ENCODE data around the gene NKAIN4. TPM values are rescaled to one million over a fixed set of nuclear protein-coding genes. Genes with fewer than 3 reads are reported as not detected.

Gene NKAIN4
- total RNA-seq, 1 experiment from 2014 or later = not detected

GRCh38 chr20:63286781-63287696 lies 32.8 kb upstream of the NKAIN4 start:
- H3F3A ChIP-seq (ENCODE audit: insufficient read depth, low read depth) = peaks cover 5% of the 10 kb centered on the region; the same call in 1 of the 2 replicates
- ChIA-PET CTCF (no interaction called here), POLR2A (ENCODE audit: unreplicated experiment) (no interaction called here)
- no peak for DNase-seq
- BruUV-seq (replicated peaks) = no TSS peak
- no peaks in the 10 kb centered on the region for H3K4me1 ChIP-seq (replicated peaks; ENCODE audit: insufficient read depth)
- no peaks in the 10 kb centered on the region for H3K79me2 ChIP-seq (ENCODE audit: low read depth)
- H3K9me3 ChIP-seq (ENCODE audit: insufficient read depth, low read depth) = no peaks in the 10 kb centered on the region
- no peak overlapping the region for H3K4me3 ChIP-seq
- H4K20me1 ChIP-seq (ENCODE audit: insufficient read depth) = peaks cover 30% of the 10 kb centered on the region
- no peaks in the 10 kb centered on the region for H3K27me3 ChIP-seq (ENCODE audit: insufficient read depth, low read depth)
- TF ChIP-seq CTCF (conservative IDR thresholded peaks at IDR 0.05) (no peak), EZH2 (IDR thresholded peaks at IDR 0.05; ENCODE audit: low read depth) (no peak)
- intact Hi-C loops (cut with micrococcal nuclease; ENCODE audit: unreplicated experiment) = no loop called here
- no peak overlapping the region for H3K4me2 ChIP-seq
- no peak overlapping the region for H2AFZ ChIP-seq
- no peak overlapping the region for H3K27ac ChIP-seq
- no peaks in the 10 kb centered on the region for H3K9me2 ChIP-seq (ENCODE audit: insufficient read depth)
- no peaks in the 10 kb centered on the region for H3K36me3 ChIP-seq (ENCODE audit: low read depth)

GRCh38 chr20:63285636-63286615 lies 31.7 kb upstream of the NKAIN4 start:
- no peak for DNase-seq
- ChIA-PET CTCF (no interaction called here), POLR2A (ENCODE audit: unreplicated experiment) (no interaction called here)
- intact Hi-C loops (cut with micrococcal nuclease; ENCODE audit: unreplicated experiment) = no loop called here
- Histone ChIP-seq H3K79me2 (ENCODE audit: low read depth) (no peaks in the 10 kb centered on the region), H3K9me3 (ENCODE audit: insufficient read depth, low read depth) (no peaks in the 10 kb centered on the region), H3K36me3 (ENCODE audit: low read depth) (no peaks in the 10 kb centered on the region), H3K27me3 (ENCODE audit: insufficient read depth, low read depth) (no peaks in the 10 kb centered on the region), H3K27ac (no peak overlapping the region), H3K9me2 (ENCODE audit: insufficient read depth) (no peaks in the 10 kb centered on the region), H2AFZ (no peak overlapping the region), H3K4me1 (replicated peaks; ENCODE audit: insufficient read depth) (no peaks in the 10 kb centered on the region), H3K4me3 (no peak overlapping the region), H3K4me2 (no peak overlapping the region), H4K20me1 (ENCODE audit: insufficient read depth) (peaks cover 35% of the 10 kb centered on the region), H3F3A (ENCODE audit: insufficient read depth, low read depth) (peaks cover 5% of the 10 kb centered on the region; the same call in 1 of the 2 replicates)
- no peak for TF ChIP-seq CTCF (conservative IDR thresholded peaks at IDR 0.05)
- no peak for TF ChIP-seq EZH2 (IDR thresholded peaks at IDR 0.05; ENCODE audit: low read depth)
- no TSS peak for BruUV-seq (replicated peaks)

GRCh38 chr20:63284981-63285524 lies 30.8 kb upstream of the NKAIN4 start:
- ChIA-PET CTCF (no interaction called here), POLR2A (ENCODE audit: unreplicated experiment) (interaction anchor here (0.6 kb wide), 1 partner anchor 10 kb away, joined by 3 read pairs; no protein-coding TSS in a partner anchor)
- Histone ChIP-seq H3K4me2 (no peak overlapping the region), H3K9me3 (ENCODE audit: insufficient read depth, low read depth) (no peaks in the 10 kb centered on the region), H3K27me3 (ENCODE audit: insufficient read depth, low read depth) (no peaks in the 10 kb centered on the region), H3K36me3 (ENCODE audit: low read depth) (peaks cover 6% of the 10 kb centered on the region; the same call in 1 of the 2 replicates), H2AFZ (no peak overlapping the region), H3F3A (ENCODE audit: insufficient read depth, low read depth) (peaks cover 5% of the 10 kb centered on the region; the same call in 1 of the 2 replicates), H3K79me2 (ENCODE audit: low read depth) (no peaks in the 10 kb centered on the region), H3K9me2 (ENCODE audit: insufficient read depth) (no peaks in the 10 kb centered on the region), H4K20me1 (ENCODE audit: insufficient read depth) (peaks cover 38% of the 10 kb centered on the region), H3K27ac (no peak overlapping the region), H3K4me1 (replicated peaks; ENCODE audit: insufficient read depth) (no peaks in the 10 kb centered on the region), H3K4me3 (no peak overlapping the region)
- DNase-seq = no peak
- intact Hi-C loops (cut with micrococcal nuclease; ENCODE audit: unreplicated experiment) = no loop called here
- TF ChIP-seq CTCF (conservative IDR thresholded peaks at IDR 0.05) (no peak), EZH2 (IDR thresholded peaks at IDR 0.05; ENCODE audit: low read depth) (no peak)
- no TSS peak for BruUV-seq (replicated peaks)

Measured in PC-9 (cell line).